ENCODE measurements around the gene TMEM161A. TPM values are rescaled to one million over a fixed set of nuclear protein-coding genes. Genes with fewer than 3 reads are reported as not detected.
"Not testable (repeated sequence)": the region's sequence is repeated elsewhere in the genome, so short reads cannot be mapped to it uniquely, and the experiment has no call there.

The TMEM161A gene
- total RNA-seq, 1 donor from 2014 or later: 42.3 TPM

GRCh38 chr19:19179548-19180441 lies 41.5 kb upstream of the TMEM161A start:
- TF ChIP-seq, protein P1, sequence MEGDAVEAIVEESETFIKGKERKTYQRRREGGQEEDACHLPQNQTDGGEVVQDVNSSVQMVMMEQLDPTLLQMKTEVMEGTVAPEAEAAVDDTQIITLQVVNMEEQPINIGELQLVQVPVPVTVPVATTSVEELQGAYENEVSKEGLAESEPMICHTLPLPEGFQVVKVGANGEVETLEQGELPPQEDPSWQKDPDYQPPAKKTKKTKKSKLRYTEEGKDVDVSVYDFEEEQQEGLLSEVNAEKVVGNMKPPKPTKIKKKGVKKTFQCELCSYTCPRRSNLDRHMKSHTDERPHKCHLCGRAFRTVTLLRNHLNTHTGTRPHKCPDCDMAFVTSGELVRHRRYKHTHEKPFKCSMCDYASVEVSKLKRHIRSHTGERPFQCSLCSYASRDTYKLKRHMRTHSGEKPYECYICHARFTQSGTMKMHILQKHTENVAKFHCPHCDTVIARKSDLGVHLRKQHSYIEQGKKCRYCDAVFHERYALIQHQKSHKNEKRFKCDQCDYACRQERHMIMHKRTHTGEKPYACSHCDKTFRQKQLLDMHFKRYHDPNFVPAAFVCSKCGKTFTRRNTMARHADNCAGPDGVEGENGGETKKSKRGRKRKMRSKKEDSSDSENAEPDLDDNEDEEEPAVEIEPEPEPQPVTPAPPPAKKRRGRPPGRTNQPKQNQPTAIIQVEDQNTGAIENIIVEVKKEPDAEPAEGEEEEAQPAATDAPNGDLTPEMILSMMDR (IDR thresholded peaks at IDR 0.05; ENCODE audit: unreplicated experiment): no peak
- no peak overlapping the region for H3K27ac Mint-ChIP-seq
- H3K36me3 Mint-ChIP-seq (ENCODE audit: insufficient read depth): peaks cover 11% of the 10 kb centered on the region
- no peaks in the 10 kb centered on the region for H3K9me3 Mint-ChIP-seq (ENCODE audit: low read depth)
- DNase-seq (ENCODE audit: low spot score, unreplicated experiment): no peak
- no peaks in the 10 kb centered on the region for H3K27me3 Mint-ChIP-seq
- H3K4me1 Mint-ChIP-seq (ENCODE audit: low read depth): no peaks in the 10 kb centered on the region
- H3K4me3 Mint-ChIP-seq (ENCODE audit: low read depth): no peak overlapping the region

DNA sequence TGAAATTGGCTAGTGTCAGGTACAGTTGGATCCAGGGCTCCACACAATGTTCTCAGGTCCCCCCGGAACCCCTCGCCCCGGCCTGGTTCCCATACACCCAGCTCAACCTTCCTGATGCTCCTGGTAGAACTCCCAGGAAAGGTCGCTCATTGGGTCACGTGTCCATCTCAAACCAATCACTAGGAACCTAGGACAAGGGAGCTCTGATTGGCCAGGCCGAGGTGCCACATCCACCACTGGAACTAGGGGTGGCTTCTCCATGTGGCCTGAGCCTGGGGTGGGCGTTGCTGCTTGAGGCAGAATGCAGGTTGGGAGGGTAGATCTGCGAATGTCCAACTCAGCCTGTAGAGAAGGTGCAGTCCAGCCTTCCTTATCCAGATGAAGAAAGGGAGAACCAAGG lies 38.7 kb upstream of the TMEM161A start:
- TF ChIP-seq, protein P1 (IDR thresholded peaks at IDR 0.05; ENCODE audit: unreplicated experiment): no peak
- Mint-ChIP-seq H3K4me3 (ENCODE audit: low read depth) (no peak overlapping the region), H3K4me1 (ENCODE audit: low read depth) (no peaks in the 10 kb centered on the region), H3K9me3 (ENCODE audit: low read depth) (no peaks in the 10 kb centered on the region), H3K27ac (no peak overlapping the region), H3K27me3 (no peaks in the 10 kb centered on the region), H3K36me3 (ENCODE audit: insufficient read depth) (peaks cover 7% of the 10 kb centered on the region)
- DNase-seq (ENCODE audit: low spot score, unreplicated experiment): no peak

DNA sequence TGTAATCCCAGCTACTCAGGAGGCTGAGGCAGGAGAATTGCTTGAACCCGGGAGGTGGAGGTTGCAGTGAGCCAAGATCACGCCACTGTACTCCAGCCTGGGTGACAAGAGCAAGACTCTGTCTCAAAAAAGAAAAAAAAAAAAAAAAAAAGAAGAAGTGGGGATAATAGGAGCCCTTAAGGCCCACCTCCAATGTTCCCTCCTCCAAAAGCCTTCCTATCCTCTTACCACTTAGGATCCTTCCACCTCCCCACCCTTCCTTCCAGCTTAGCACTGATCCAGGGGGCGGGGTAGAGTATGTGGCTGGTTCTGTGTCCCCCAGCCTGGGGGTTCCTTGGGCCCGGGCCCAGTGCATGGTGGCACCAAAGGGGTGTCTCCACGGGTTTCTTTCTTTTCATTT lies 35.0 kb upstream of the TMEM161A start:
- not testable (repeated sequence) for H3K36me3 Mint-ChIP-seq (ENCODE audit: insufficient read depth); H3K27ac Mint-ChIP-seq; H3K9me3 Mint-ChIP-seq (ENCODE audit: low read depth); H3K4me3 Mint-ChIP-seq (ENCODE audit: low read depth); H3K4me1 Mint-ChIP-seq (ENCODE audit: low read depth); DNase-seq (ENCODE audit: low spot score, unreplicated experiment)
- H3K27me3 Mint-ChIP-seq: peaks cover 29% of the 10 kb centered on the region

- DNase-seq (ENCODE audit: low spot score, unreplicated experiment): no peak
- Mint-ChIP-seq H3K9me3 (ENCODE audit: low read depth) (no peaks in the 10 kb centered on the region), H3K36me3 (ENCODE audit: insufficient read depth) (no peaks in the 10 kb centered on the region), H3K27ac (no peak overlapping the region), H3K27me3 (peaks cover 29% of the 10 kb centered on the region), H3K4me3 (ENCODE audit: low read depth) (no peak overlapping the region), H3K4me1 (ENCODE audit: low read depth) (peaks cover 4% of the 10 kb centered on the region)
- TF ChIP-seq, protein P1 (IDR thresholded peaks at IDR 0.05; ENCODE audit: unreplicated experiment): no peak
Measured at GRCh38 chr19:19171821-19172532, 33.7 kb upstream of the TMEM161A start.

GRCh38 chr19:19170873-19171672 lies 32.8 kb upstream of the TMEM161A start:
- peaks cover 29% of the 10 kb centered on the region for H3K27me3 Mint-ChIP-seq
- DNase-seq (ENCODE audit: low spot score, unreplicated experiment): no peak
- TF ChIP-seq, protein P1 (IDR thresholded peaks at IDR 0.05; ENCODE audit: unreplicated experiment): no peak
- no peak overlapping the region for H3K27ac Mint-ChIP-seq
- H3K36me3 Mint-ChIP-seq (ENCODE audit: insufficient read depth): no peaks in the 10 kb centered on the region
- H3K9me3 Mint-ChIP-seq (ENCODE audit: low read depth): no peaks in the 10 kb centered on the region
- H3K4me1 Mint-ChIP-seq (ENCODE audit: low read depth): peaks cover 4% of the 10 kb centered on the region
- H3K4me3 Mint-ChIP-seq (ENCODE audit: low read depth): no peak overlapping the region

Measured in progenitor cell of endocrine pancreas (in vitro differentiated cells).